Naive thymus-derived CD4-positive, alpha-beta T cell (primary cell): ENCODE data around the gene WWC2. TPM values are rescaled to one million over a fixed set of nuclear protein-coding genes. Genes with fewer than 3 reads are reported as not detected.
A peak's percentile ranks its signal among the peaks of the same experiment; 100 is the strongest.

Source experiments
- ATAC-seq: fragments of 150-1000 bp; cut with Tn5 transposase; 2 replicates; pipeline ENCODE4 v1.10.0; 2021; ENCODE audit warnings: mild to moderate bottlenecking, moderate library complexity
- CTCF ChIA-PET: fragments of 350-600 bp; sonication (Branson Sonifier 250); formaldehyde crosslinking; loops from one replicate; lab custom pipeline; 2021; ENCODE audit warnings: antibody characterized with exemption; lab: Charles Lee
- POLR2A ChIA-PET: fragments of 350-600 bp; sonication (Branson Sonifier 250); formaldehyde crosslinking; loops from one replicate; lab custom pipeline; 2021; ENCODE audit warnings: antibody characterized with exemption, inconsistent platforms; lab: Charles Lee
- DNase-seq, 9 donors: peaks; one replicate each; pipeline versions ENCODE4 v3.0.0 to v3.0.0-alpha.2; 2020 to 2022; ENCODE audit warnings: mixed read lengths in 1 of 9
- H3K27ac ChIP-seq: one replicate; pipeline ENCODE4 v1.7.0; 2013; ENCODE audit warnings: mild to moderate bottlenecking, low read depth, low read length, moderate library complexity
- H3K27me3 ChIP-seq, 2 donors: one replicate each; pipeline ENCODE4 v1.7.0; 2013; ENCODE audit warnings: low read length in 2 of 2, mild to moderate bottlenecking in 2 of 2, moderate library complexity in 2 of 2; ENCODE audit not compliant: control insufficient read depth in 2 of 2, insufficient read depth in 2 of 2
- H3K36me3 ChIP-seq, 3 experiments: 1 replicate in 2 of 3; 2 replicates in 1 of 3; pipeline ENCODE4 v1.7.0; 2013; ENCODE audit warnings: low read length in 3 of 3, mild to moderate bottlenecking in 3 of 3, moderate library complexity in 1 of 3; ENCODE audit not compliant: insufficient read depth in 3 of 3, control insufficient read depth in 2 of 3
- H3K4me1 ChIP-seq, 2 donors: one replicate each; pipeline ENCODE4 v1.7.0; 2013; ENCODE audit warnings: low read length in 2 of 2, mild to moderate bottlenecking in 2 of 2, moderate library complexity in 1 of 2; ENCODE audit not compliant: control insufficient read depth in 2 of 2, insufficient read depth in 2 of 2
- H3K4me3 ChIP-seq: 2 replicates; pipeline ENCODE4 v1.7.0; 2013; ENCODE audit warnings: mild to moderate bottlenecking, low read length
- H3K9me3 ChIP-seq, 3 experiments: 1 replicate in 2 of 3; 2 replicates in 1 of 3; pipeline ENCODE4 v1.7.0; 2013; ENCODE audit warnings: low read length in 3 of 3; ENCODE audit not compliant: control insufficient read depth in 2 of 3
- H3K27ac Mint-ChIP-seq, 9 donors: one replicate each; pipeline ENCODE4 v1.8.0; 2020 to 2022; ENCODE audit warnings: mixed read lengths in 9 of 9, mild to moderate bottlenecking in 8 of 9, moderate library complexity in 5 of 9, inconsistent platforms in 2 of 9
- H3K27me3 Mint-ChIP-seq, 5 donors: one replicate each; pipeline ENCODE4 v1.8.0; 2021 to 2022; ENCODE audit warnings: mixed read lengths in 5 of 5, mild to moderate bottlenecking in 1 of 5
- H3K36me3 Mint-ChIP-seq, 5 donors: one replicate each; pipeline ENCODE4 v1.8.0; 2020 to 2022; ENCODE audit warnings: mixed read lengths in 5 of 5, mild to moderate bottlenecking in 3 of 5, inconsistent platforms in 1 of 5
- H3K4me1 Mint-ChIP-seq, 7 donors: one replicate each; pipeline ENCODE4 v1.8.0; 2020 to 2022; ENCODE audit warnings: mixed read lengths in 7 of 7, mild to moderate bottlenecking in 3 of 7, inconsistent platforms in 1 of 7
- H3K4me3 Mint-ChIP-seq, 10 donors: one replicate each; pipeline ENCODE4 v1.8.0; 2020 to 2022; ENCODE audit warnings: mild to moderate bottlenecking in 10 of 10, mixed read lengths in 10 of 10, moderate library complexity in 6 of 10, inconsistent platforms in 2 of 10
- H3K9me3 Mint-ChIP-seq, 11 donors: one replicate each; pipeline ENCODE4 v1.8.0; 2020 to 2022; ENCODE audit warnings: mixed read lengths in 11 of 11, mild to moderate bottlenecking in 4 of 11, inconsistent platforms in 1 of 11, moderate library complexity in 1 of 11
- intact Hi-C, 2 donors: fragments of 100-400 bp; cut with micrococcal nuclease; formaldehyde crosslinking; loops; one replicate each; pipeline ENCODE4 v1.15.1; 2023
- polyA plus RNA-seq, 2 donors: library from polyadenylated mRNA; unstranded; fragments of 300-500 nt; fragmentation: Illumina TruSeq; gene quantifications; one replicate each; pipeline ENCODE4 v1.2.3, GENCODE V29; 2021
- total RNA-seq, 6 experiments: library from RNA in 5 of 6; stranded (reverse) in 5 of 6; gene quantifications; 1 replicate in 5 of 6; 2 replicates in 1 of 6; pipeline ENCODE4 v1.2.3 and lab custom pipeline; 2021 to 2026

Gene WWC2
- total and polyA plus RNA-seq, 7 experiments from 2014 or later: 0.07 to 13.8 (median 9.9) TPM

DNA sequence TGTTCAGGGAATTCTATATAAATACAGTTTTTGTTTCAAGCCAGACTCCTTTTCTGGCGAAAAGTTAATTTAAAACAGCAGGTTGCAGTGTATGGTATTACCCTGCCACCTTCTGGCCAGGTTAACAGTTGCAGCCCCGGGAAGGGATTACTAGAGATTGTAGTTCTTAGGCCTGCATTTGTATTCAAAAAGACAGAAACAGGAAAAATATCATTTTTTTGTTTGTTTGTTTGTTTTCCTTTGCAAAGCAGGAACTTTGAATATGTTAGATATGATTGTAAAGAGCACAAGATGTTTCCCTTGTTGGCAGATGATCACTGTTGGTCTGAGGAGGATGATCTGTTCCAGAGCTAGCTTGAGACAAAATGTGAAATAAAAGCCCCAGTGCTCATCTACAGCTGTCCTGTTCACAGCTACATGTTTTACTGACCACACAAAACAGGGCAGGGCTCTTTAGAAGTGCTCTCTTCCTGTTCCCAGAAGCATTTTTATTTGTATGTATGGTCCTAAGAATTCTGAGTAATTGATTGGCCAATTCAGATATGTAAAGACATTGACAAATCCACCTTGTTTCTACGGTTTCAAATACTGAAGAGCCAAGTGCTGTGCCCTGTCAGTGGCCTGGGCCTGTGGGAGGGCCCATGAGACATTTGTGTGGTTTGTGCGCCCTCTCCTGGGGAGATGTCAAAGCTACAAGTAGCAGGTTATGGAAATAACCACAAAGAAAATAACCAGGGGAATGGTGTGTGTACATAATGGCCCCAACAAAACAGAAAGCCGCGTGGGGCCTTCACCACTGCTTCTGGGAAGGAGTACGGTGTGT lies 163.1 kb downstream of the WWC2 start:
- peak; percentile 95 for ATAC-seq
- ChIA-PET POLR2A (no interaction called here), CTCF (interaction anchor here (0.7 to 3.9 kb wide), 17 partner anchors 8 to 344 kb away, joined by 3 to 31 read pairs (median 4); no protein-coding TSS in a partner anchor)
- no peak overlapping the region for H3K4me3 ChIP-seq
- H3K27ac Mint-ChIP-seq: peak overlapping the region in 8 of 9 donors; percentile 15 to 87 (median 78)
- H3K9me3 Mint-ChIP-seq: no peaks in the 10 kb centered on the region
- no peaks in the 10 kb centered on the region for H3K9me3 ChIP-seq
- no peak overlapping the region for H3K4me3 Mint-ChIP-seq
- peaks cover 3 to 12% (median 8%) of the 10 kb centered on the region in 7 donors for H3K4me1 Mint-ChIP-seq
- H3K36me3 Mint-ChIP-seq: peaks cover 0 to 8% (median 0%) of the 10 kb centered on the region in 5 donors
- peak; percentile 41 to 72 (median 66) for DNase-seq
- H3K36me3 ChIP-seq: no peaks in the 10 kb centered on the region
- no peaks in the 10 kb centered on the region for H3K27me3 ChIP-seq
- intact Hi-C loops: loop anchor here (1.0 to 5.0 kb wide), 10 partner anchors 136 to 1960 kb away; partner anchors contain the start of gene WWC2 (in 1 of the 2)
- H3K27ac ChIP-seq: no peak overlapping the region
- H3K4me1 ChIP-seq: peaks cover 0 to 5% of the 10 kb centered on the region in 2 donors
- H3K27me3 Mint-ChIP-seq: peaks cover 0 to 4% (median 0%) of the 10 kb centered on the region in 5 donors

DNA sequence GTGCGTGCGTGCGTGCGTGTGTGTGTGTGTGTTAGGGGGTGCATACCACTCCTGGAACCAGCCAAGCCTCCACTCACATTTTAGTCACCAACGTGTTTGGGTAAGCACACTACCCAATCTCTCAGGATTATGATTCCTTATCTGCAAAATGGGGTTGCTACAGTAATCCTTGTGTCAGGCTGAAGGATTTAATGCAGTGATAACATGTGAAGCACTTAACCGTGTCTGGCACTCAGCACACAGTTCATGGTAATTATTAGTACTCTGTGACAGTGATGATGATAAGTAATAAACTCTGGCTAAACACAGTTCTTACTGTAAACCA lies 163.7 kb downstream of the WWC2 start:
- Mint-ChIP-seq H3K9me3 (no peaks in the 10 kb centered on the region), H3K36me3 (peaks cover 0 to 13% (median 0%) of the 10 kb centered on the region in 5 donors), H3K4me1 (peaks cover 3 to 12% (median 8%) of the 10 kb centered on the region in 7 donors), H3K27ac (peak overlapping the region in 2 of 9 donors; percentile 77 to 78), H3K27me3 (peaks cover 0 to 4% (median 0%) of the 10 kb centered on the region in 5 donors), H3K4me3 (no peak overlapping the region)
- ChIA-PET POLR2A (no interaction called here), CTCF (interaction anchor here (0.7 to 3.9 kb wide), 14 partner anchors 9 to 344 kb away, joined by 3 to 31 read pairs (median 4); no protein-coding TSS in a partner anchor)
- Histone ChIP-seq H3K27ac (no peak overlapping the region), H3K4me1 (peaks cover 0 to 5% of the 10 kb centered on the region in 2 donors), H3K9me3 (no peaks in the 10 kb centered on the region), H3K4me3 (no peak overlapping the region), H3K27me3 (no peaks in the 10 kb centered on the region), H3K36me3 (no peaks in the 10 kb centered on the region)
- intact Hi-C loops: loop anchor here (1.0 to 5.0 kb wide), 10 partner anchors 136 to 1960 kb away; partner anchors contain the start of gene WWC2 (in 1 of the 2)
- ATAC-seq (no peak), DNase-seq (no peak)

DNA sequence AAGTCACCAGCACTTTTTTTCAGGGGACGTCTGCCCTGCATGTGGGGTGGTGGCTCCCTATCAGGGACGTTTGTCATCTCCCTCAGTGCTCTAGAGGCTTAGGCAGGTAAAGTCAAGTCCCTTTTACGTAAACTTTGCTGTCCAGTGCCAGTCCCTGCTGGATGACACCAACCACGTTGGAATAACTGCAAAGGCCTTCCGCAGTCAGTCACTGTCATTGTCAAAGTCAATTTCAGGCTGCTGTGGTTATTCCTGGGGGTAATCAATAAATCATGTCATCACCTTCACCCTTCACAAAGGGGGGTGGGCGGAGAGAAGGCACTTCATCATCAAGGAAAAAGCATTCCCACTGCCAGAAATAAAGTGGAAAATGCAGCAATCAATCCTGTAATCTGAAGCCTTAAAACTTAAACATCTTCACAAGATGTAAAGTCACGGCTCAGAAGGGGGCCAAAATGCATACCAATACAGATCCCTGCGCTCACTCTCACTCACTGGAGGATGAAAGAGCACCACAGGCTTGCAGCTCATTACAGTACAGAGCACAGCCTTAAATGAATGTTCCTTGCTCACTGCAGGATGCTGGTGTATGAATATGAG lies 164.8 kb downstream of the WWC2 start:
- Mint-ChIP-seq H3K9me3 (no peaks in the 10 kb centered on the region), H3K4me3 (no peak overlapping the region), H3K4me1 (peaks cover 3 to 12% (median 8%) of the 10 kb centered on the region in 7 donors), H3K36me3 (peaks cover 0 to 13% (median 4%) of the 10 kb centered on the region in 5 donors), H3K27me3 (peaks cover 0 to 4% (median 0%) of the 10 kb centered on the region in 5 donors), H3K27ac (no peak overlapping the region)
- H3K4me1 ChIP-seq: peaks cover 0 to 5% of the 10 kb centered on the region in 2 donors
- ATAC-seq (no peak), DNase-seq (no peak)
- intact Hi-C loops: loop anchor here (2.0 to 5.0 kb wide), 3 partner anchors 135 to 1962 kb away; no protein-coding TSS in a partner anchor
- CTCF ChIA-PET: interaction anchor here (0.7 to 3.9 kb wide), 5 partner anchors 13 to 194 kb away, joined by 3 to 31 read pairs (median 9); no protein-coding TSS in a partner anchor
- no peak overlapping the region for H3K4me3 ChIP-seq
- H3K27me3 ChIP-seq: no peaks in the 10 kb centered on the region
- H3K36me3 ChIP-seq: no peaks in the 10 kb centered on the region
- no peak overlapping the region for H3K27ac ChIP-seq
- no peaks in the 10 kb centered on the region for H3K9me3 ChIP-seq
- POLR2A ChIA-PET: no interaction called here

DNA sequence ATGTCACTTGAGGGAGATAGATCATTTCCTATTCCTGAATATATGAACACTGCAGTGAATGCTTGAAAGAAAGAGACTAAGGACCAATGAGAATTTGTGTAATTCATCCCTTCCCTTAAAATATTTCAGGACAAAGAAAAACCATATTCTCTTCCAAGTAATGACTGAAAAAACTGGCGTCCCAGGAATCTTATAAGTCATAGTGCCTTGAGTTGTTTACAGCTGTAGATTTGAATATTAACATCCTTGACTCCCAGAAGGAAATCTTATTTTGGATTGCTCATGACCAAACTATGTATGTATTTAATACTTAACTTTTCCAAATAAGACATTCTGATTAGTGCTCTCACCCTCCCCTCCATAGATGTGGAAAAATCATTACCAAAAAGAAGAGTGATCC lies 165.6 kb downstream of the WWC2 start:
- Mint-ChIP-seq H3K27me3 (peaks cover 0 to 2% (median 0%) of the 10 kb centered on the region in 5 donors), H3K4me1 (peaks cover 3 to 12% (median 8%) of the 10 kb centered on the region in 7 donors), H3K4me3 (no peak overlapping the region), H3K36me3 (peaks cover 0 to 13% (median 5%) of the 10 kb centered on the region in 5 donors), H3K27ac (no peak overlapping the region), H3K9me3 (no peaks in the 10 kb centered on the region)
- peaks cover 0 to 5% of the 10 kb centered on the region in 2 donors for H3K4me1 ChIP-seq
- H3K4me3 ChIP-seq: no peak overlapping the region
- no peaks in the 10 kb centered on the region for H3K27me3 ChIP-seq
- ATAC-seq (no peak), DNase-seq (no peak)
- H3K27ac ChIP-seq: no peak overlapping the region
- ChIA-PET CTCF (interaction anchor here (0.7 to 3.9 kb wide), 2 partner anchors 137 to 190 kb away, joined by 3 to 31 read pairs; no protein-coding TSS in a partner anchor), POLR2A (no interaction called here)
- no peaks in the 10 kb centered on the region for H3K9me3 ChIP-seq
- intact Hi-C loops: loop anchor here in 1 of 2 donors (5.0 kb wide), 2 partner anchors 457 to 1962 kb away; no protein-coding TSS in a partner anchor
- no peaks in the 10 kb centered on the region for H3K36me3 ChIP-seq

DNA sequence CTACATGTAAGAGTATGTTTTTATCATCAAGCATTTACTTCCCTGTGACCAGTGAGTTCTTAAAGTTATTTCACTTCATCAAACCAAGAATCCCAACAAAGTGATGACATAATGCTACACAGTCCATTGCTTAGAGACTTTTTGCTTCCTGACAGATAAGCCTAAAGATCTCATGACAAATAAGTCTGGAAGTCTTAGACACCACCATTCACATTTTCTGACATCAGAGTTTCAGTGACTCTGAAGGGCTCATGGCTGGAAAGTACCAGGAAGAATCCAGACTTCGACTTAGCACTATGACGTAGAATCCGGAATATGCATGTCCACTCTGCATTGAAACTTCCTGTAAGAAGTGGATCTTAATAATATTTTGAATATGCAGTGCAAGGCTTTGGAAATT lies 167.3 kb downstream of the WWC2 start:
- Mint-ChIP-seq H3K4me3 (no peak overlapping the region), H3K27ac (no peak overlapping the region), H3K27me3 (peaks cover 0 to 2% (median 0%) of the 10 kb centered on the region in 5 donors), H3K9me3 (no peaks in the 10 kb centered on the region), H3K36me3 (peaks cover 0 to 11% (median 6%) of the 10 kb centered on the region in 5 donors), H3K4me1 (peaks cover 3 to 12% (median 8%) of the 10 kb centered on the region in 7 donors)
- ChIA-PET CTCF (no interaction called here), POLR2A (no interaction called here)
- intact Hi-C loops: no loop called here
- Histone ChIP-seq H3K4me3 (no peak overlapping the region), H3K27ac (no peak overlapping the region), H3K4me1 (peaks cover 0 to 5% of the 10 kb centered on the region in 2 donors), H3K9me3 (no peaks in the 10 kb centered on the region), H3K27me3 (no peaks in the 10 kb centered on the region), H3K36me3 (no peaks in the 10 kb centered on the region)
- ATAC-seq (no peak), DNase-seq (no peak)

DNA sequence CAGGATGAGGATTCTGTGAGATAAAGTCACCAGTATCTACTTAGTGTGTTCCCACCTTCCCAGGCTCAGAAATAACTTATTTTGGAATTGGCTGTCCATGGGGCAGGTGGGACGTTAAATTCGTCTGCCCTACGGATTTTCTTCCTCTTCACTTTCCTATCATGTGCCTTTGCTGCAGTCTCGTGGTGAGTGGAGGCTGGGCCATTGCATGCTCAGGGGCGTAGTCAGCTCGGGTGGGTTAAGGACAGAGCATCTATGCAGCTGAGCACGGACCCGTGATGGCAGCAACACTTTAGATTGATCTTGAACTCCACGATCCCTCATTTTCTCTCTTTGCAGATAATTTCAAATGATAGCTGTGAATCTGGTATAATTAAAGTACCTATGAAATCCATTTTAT lies 169.5 kb downstream of the WWC2 start:
- ChIA-PET CTCF (interaction anchor here (1.9 kb wide), 1 partner anchor 195 kb away, joined by 7 read pairs; no protein-coding TSS in a partner anchor), POLR2A (no interaction called here)
- DNase-seq (no peak), ATAC-seq (no peak)
- Histone ChIP-seq H3K9me3 (no peaks in the 10 kb centered on the region), H3K27me3 (no peaks in the 10 kb centered on the region), H3K36me3 (no peaks in the 10 kb centered on the region), H3K4me1 (no peaks in the 10 kb centered on the region), H3K4me3 (no peak overlapping the region), H3K27ac (no peak overlapping the region)
- H3K27me3 Mint-ChIP-seq: no peaks in the 10 kb centered on the region
- H3K9me3 Mint-ChIP-seq: no peaks in the 10 kb centered on the region
- no peak overlapping the region for H3K27ac Mint-ChIP-seq
- peaks cover 0 to 25% (median 11%) of the 10 kb centered on the region in 5 donors for H3K36me3 Mint-ChIP-seq
- intact Hi-C loops: no loop called here
- no peak overlapping the region for H3K4me3 Mint-ChIP-seq
- H3K4me1 Mint-ChIP-seq: no peaks in the 10 kb centered on the region
